AG10803 (cell line): ENCODE results near the gene EXOC1.

ENCODE experiments used
- DNase-seq: peaks from one replicate; pipeline ENCODE4 v3.0.0; 2010; ENCODE audit warnings: low read depth
- H3K4me3 ChIP-seq: 2 replicates; pipeline ENCODE4 v1.5.1; 2011; ENCODE audit warnings: mild to moderate bottlenecking, low read length, control low read depth
- CTCF ChIP-seq: conservative IDR thresholded peaks from 2 replicates; pipeline ENCODE4 v1.5.1; 2011; ENCODE audit warnings: mild to moderate bottlenecking, low read length, control low read depth, inconsistent platforms

The EXOC1 gene

DNA sequence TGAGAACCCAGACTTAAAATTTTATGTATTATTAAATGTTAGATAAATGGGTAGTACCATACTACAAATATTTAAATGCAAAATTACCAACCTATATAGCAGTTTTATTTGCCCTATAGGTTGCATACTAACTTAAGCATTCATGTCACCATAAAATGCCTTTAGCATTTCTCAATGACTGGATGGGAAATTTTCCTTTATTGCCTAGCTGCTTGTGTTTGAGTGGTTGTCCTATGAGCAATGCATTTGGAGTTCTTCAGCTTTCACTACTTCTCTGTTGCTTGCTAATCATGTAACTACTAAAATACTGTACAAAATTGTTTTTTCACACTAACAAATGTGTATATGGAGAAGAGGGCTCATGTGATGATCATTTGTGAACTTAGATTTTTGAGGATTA, 51.1 kb downstream of the EXOC1 start:
- H3K4me3 ChIP-seq: no peak overlapping the region
- TF ChIP-seq CTCF: no peak
- DNase-seq: no peak

GRCh38 chr4:55906323-55906722, 52.9 kb downstream of the EXOC1 start:
- H3K4me3 ChIP-seq: no peak overlapping the region
- no peak for DNase-seq

GRCh38 chr4:55906989-55907388, 53.5 kb downstream of the EXOC1 start:
- H3K4me3 ChIP-seq: no peak overlapping the region
- no peak for DNase-seq
- no peak for TF ChIP-seq CTCF

More at GRCh38 chr4:55906323-55906722, 52.9 kb downstream of the EXOC1 start:
- no peak for TF ChIP-seq CTCF

GRCh38 chr4:55907469-55907868, 54.0 kb downstream of the EXOC1 start:
- TF ChIP-seq CTCF: no peak
- DNase-seq: no peak
- no peak overlapping the region for H3K4me3 ChIP-seq

- DNase-seq: peak; percentile 23
- no peak overlapping the region for H3K4me3 ChIP-seq
- TF ChIP-seq CTCF: no peak
These were observed 56.7 kb downstream of the EXOC1 start for GRCh38 chr4:55910140-55910539.

GRCh38 chr4:55912249-55912648, 58.8 kb downstream of the EXOC1 start:
- no peak for DNase-seq
- no peak overlapping the region for H3K4me3 ChIP-seq
- no peak for TF ChIP-seq CTCF

GRCh38 chr4:55920571-55920970, 67.1 kb downstream of the EXOC1 start:
- peak; percentile 9 for DNase-seq
- TF ChIP-seq CTCF: no peak
- H3K4me3 ChIP-seq: no peak overlapping the region
